GM18951 (cell line): ENCODE results near the gene UGT1A6.

ENCODE experiments used
- POLR2A ChIP-seq: IDR thresholded peaks from 4 replicates; pipeline ENCODE4 v1.6.1; 2011; ENCODE audit warnings: mild to moderate bottlenecking; ENCODE audit not compliant: insufficient read length, insufficient read depth; ENCODE audit errors: extremely low read depth
- in situ Hi-C: fragments of 300-500 bp; cut with MboI; formaldehyde crosslinking; loops from one replicate; pipeline ENCODE4 v1.12.0; 2022; ENCODE audit warnings: low sequenced_read_pairs, mixed read lengths, inconsistent platforms; ENCODE audit not compliant: unreplicated experiment

UGT1A6 gene

DNA sequence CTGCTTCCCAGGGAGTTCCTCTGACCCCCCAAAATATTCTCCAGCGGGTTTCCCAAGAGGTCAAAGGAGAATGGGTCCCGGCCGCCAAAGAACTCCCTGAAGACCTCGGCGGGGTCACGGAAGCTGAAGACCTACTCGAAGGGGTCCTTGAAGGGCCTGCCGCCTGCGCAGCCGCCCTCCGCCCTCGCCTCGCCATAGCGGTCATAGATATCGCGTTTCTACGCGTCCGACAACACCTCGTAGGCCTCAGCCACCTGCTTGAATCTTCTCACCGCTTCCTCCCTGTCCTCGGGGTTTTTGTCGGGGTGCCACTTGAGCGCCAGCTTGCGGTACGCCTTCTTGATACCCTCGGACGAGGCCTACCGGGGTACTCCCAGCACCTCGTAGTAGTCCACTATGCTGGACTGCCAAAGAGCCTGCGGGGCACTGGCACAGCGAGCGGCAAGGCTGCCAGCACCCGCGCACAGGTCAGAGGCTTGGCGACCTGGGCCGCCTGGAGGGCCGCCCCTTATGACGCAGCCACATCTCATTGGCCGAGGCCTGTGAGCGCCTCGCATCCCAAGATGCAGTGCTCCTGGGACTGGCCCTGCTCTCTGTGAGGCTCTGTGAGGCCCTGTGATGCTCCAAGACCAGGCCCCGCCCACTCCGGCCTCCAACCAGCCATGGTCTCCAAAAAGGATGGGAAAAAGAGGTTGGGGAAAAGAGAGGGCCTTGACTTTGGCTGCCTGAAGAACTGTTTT is 62.4 kb downstream of the UGT1A6 start:
- no peak for TF ChIP-seq POLR2A
- in situ Hi-C loops: no loop called here

DNA sequence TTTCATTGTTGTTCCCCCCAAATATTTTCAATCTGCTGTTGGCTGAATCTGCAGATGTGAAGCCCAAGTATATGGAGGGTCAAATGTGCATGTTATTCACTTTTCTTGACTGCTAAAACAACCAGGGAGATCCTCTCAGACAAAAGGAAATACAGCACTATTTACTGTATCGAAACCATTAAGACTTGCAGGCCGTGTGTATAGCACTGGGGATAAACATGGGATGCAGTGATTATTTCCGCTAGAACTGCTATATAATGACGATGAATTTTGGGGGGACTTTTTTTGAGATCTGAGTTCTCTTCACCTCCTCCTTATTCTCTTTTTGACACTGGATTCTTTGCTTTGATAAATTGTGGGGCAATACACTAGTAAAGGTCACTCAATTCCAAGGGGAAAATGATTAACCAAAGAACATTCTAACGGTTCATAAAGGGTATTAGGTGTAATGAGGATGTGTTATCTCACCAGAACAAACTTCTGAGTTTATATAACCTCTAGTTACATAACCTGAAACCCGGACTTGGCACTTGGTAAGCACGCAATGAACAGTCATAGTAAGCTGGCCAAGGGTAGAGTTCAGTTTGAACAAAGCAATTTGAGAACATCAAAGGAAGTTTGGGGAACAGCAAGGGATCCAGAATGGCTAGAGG is 63.9 kb downstream of the UGT1A6 start:
- in situ Hi-C loops: no loop called here
- no peak for TF ChIP-seq POLR2A

DNA sequence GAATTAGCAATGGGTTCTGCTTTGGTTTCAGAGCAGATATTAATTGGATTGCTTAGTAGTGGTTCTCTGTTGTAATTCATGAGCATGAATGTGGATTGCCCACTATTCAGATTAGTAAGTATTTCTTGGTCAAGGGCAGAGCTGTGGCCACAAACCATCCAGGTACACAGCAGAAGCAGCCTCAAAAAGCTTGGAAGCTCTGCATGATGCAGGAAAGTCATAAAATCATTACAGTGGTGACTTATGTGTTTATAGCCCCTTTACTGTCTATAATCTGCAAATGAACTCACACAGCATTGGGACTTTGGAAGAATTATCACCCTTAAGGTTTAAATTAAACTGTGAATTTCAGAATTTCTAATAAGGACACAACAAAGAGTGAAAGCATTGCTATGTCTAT is 65.5 kb downstream of the UGT1A6 start:
- TF ChIP-seq POLR2A: no peak
- in situ Hi-C loops: no loop called here

DNA sequence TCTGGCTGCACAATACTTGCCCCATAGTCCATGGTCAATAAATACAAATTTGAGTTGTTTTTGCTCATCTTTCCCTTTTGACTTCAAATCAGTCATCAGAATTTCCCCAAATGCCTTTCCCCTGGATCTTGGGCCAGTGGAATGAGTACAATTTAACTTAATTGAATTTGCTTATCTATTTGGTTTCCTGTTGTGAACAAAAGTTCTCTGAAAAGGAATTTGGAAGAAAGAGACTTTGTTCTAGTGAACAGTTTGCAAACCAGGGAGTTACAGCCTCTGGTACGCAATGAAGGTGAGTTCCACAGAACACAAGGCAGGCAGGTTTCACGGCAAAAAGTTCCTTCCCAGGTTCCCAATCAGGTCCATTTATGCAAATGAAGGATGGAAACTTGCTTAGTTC is 66.2 kb downstream of the UGT1A6 start:
- TF ChIP-seq POLR2A: no peak
- in situ Hi-C loops: no loop called here

DNA sequence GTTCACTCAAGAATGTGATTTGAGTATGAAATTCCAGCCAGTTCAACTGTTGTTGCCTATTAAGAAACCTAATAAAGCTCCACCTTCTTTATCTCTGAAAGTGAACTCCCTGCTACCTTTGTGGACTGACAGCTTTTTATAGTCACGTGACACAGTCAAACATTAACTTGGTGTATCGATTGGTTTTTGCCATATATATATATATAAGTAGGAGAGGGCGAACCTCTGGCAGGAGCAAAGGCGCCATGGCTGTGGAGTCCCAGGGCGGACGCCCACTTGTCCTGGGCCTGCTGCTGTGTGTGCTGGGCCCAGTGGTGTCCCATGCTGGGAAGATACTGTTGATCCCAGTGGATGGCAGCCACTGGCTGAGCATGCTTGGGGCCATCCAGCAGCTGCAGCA is 67.4 kb downstream of the UGT1A6 start, which contains the start of gene UGT1A1:
UGT1A1 (plus strand) TSS at position 228 of the 400 bp plus-strand sequence; CDS start at position 246, 18 bp downstream.
- no peak for TF ChIP-seq POLR2A
- in situ Hi-C loops: no loop called here

DNA sequence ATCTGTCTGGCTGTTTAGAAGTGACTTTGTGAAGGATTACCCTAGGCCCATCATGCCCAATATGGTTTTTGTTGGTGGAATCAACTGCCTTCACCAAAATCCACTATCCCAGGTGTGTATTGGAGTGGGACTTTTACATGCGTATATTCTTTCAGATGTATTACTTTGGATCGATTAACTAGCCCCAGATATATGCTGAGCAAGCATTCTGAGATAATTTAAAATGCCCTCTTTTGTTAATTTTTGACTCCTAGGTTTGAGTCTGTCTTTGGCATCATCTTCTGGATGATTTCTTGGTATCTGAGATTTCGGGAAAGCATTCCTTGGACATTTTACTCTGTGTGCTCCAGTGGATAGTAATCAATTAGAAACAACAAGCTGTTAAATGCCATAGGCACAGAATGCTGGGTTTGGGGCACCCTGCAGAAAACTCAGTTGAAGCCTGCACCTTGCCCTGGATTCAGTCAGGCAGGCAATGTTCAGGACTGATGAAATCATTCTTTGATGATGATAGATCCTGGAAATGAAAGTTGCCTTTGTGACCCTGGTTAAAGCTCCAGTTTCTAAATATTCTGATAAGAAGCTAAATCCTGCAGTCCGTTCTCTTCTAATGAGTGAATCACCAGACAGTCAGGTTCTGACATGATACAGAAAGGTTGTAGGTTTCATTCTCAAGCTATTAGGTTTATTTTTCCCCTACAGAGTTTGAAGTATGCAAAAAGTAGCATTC is 68.5 kb downstream of the UGT1A6 start:
- no peak for TF ChIP-seq POLR2A
- in situ Hi-C loops: no loop called here

DNA sequence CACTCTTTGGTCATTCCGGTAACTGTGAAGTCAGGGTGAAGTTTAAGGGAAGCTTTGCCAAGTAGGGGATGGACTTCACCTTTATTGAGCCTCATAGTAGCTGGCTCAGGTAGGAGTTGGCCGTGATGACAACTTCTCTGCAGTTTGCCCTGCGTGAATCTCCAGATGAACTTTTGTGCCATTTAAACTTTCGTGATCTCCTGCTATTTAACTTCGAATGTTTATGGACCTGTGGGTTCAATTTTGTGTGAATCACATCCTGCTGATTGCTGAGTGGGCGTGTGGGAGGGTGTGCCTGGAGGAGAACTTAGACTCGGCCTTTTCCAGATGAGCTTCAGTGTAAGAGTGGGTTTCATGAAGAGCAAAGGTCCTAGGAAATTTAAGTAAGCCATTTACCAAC is 71.6 kb downstream of the UGT1A6 start:
- in situ Hi-C loops: no loop called here
- no peak for TF ChIP-seq POLR2A

DNA sequence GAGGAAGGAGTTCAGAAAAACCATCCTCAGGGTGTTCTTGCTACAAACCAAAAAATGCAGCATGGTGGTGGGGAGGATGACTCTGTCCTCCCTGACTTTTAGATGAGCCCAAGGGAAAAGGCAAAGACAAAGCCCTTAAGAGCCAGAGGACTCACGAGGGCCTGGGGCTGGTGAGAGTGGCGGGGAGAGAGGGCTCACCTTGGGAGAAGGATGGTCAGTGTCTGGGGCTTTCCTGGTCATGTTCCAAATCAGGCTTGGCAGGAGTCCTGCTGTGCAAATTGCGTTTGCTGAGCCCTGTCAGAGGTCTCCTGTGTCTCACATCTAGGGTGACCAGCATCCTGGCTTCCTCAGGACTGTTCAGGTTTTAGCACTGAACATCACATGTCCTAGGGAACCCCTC is 72.1 kb downstream of the UGT1A6 start:
- no peak for TF ChIP-seq POLR2A
- in situ Hi-C loops: no loop called here

DNA sequence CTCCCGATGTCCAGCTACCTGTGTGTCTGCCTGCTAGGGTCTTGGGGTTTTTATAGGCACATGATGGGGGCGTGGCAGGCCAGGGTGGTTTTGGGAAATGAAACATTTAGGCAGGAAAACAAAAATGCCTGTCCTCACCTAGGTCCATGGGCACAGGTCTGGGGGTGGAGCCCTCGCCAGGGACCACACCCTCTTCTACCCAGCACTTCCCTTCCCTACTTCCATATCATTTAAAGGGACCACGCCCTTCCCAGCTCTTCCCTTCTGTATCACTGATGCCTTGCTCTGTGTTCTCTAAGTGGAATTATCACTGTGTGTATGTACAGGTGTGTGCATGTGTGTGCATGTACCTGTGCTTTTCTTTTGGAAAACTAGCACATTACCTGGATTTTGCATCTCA is 73.7 kb downstream of the UGT1A6 start:
- in situ Hi-C loops: no loop called here
- TF ChIP-seq POLR2A: no peak

DNA sequence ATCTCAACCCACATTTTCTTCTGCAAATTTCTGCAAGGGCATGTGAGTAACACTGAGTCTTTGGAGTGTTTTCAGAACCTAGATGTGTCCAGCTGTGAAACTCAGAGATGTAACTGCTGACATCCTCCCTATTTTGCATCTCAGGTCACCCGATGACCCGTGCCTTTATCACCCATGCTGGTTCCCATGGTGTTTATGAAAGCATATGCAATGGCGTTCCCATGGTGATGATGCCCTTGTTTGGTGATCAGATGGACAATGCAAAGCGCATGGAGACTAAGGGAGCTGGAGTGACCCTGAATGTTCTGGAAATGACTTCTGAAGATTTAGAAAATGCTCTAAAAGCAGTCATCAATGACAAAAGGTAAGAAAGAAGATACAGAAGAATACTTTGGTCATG is 75.4 kb downstream of the UGT1A6 start:
- in situ Hi-C loops: no loop called here

DNA sequence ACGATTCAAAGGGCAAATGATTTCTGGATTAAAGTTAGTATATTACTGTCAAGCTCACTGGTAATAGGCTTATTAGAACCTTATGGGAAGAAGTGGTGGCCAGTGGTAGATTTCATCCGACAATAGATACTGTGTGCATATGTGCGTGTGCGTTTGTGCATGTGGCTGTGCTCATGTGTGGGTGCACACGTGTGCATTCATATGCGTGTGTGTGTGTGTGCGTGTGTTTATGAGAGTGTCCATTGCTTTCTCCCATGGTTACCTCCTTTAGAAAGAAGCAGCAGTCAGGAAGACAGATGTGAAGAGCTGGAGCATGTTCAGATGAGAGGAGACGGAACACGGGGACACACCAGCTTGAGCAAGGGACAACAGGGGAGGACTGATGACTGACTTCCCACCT is 76.6 kb downstream of the UGT1A6 start:
- in situ Hi-C loops: no loop called here
- no peak for TF ChIP-seq POLR2A

More for the DNA sequence above, 75.4 kb downstream of the UGT1A6 start:
- TF ChIP-seq POLR2A: no peak

DNA sequence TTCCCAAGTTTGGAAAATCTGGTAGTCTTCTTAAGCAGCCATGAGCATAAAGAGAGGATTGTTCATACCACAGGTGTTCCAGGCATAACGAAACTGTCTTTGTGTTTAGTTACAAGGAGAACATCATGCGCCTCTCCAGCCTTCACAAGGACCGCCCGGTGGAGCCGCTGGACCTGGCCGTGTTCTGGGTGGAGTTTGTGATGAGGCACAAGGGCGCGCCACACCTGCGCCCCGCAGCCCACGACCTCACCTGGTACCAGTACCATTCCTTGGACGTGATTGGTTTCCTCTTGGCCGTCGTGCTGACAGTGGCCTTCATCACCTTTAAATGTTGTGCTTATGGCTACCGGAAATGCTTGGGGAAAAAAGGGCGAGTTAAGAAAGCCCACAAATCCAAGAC is 79.5 kb downstream of the UGT1A6 start:
- in situ Hi-C loops: no loop called here
- TF ChIP-seq POLR2A: no peak

DNA sequence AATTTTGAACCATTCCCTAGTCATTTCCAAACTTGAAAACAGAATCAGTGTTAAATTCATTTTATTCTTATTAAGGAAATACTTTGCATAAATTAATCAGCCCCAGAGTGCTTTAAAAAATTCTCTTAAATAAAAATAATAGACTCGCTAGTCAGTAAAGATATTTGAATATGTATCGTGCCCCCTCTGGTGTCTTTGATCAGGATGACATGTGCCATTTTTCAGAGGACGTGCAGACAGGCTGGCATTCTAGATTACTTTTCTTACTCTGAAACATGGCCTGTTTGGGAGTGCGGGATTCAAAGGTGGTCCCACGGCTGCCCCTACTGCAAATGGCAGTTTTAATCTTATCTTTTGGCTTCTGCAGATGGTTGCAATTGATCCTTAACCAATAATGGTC is 79.9 kb downstream of the UGT1A6 start:
- TF ChIP-seq POLR2A: no peak
- in situ Hi-C loops: no loop called here
